ENCODE results near the gene PARP1. TPM values are rescaled to one million over a fixed set of nuclear protein-coding genes. Genes with fewer than 3 reads are reported as not detected.

The PARP1 gene
- total RNA-seq, 1 donor: 89.4 TPM

- DNase-seq (ENCODE audit: low read depth): peak; percentile 13
- H3K4me3 ChIP-seq (ENCODE audit: low read depth, low read length): no peak overlapping the region
- no peak for TF ChIP-seq CTCF (IDR thresholded peaks at IDR 0.05; ENCODE audit: insufficient read depth, low read depth, low read length)
Measured at GRCh38 chr1:226395753-226396152, 12.1 kb downstream of the PARP1 start.

GRCh38 chr1:226394462-226394861 is 13.4 kb downstream of the PARP1 start:
- TF ChIP-seq CTCF (IDR thresholded peaks at IDR 0.05; ENCODE audit: insufficient read depth, low read depth, low read length): no peak
- H3K4me3 ChIP-seq (ENCODE audit: low read depth, low read length): no peak overlapping the region
- no peak for DNase-seq (ENCODE audit: low read depth)

- no peak for DNase-seq (ENCODE audit: low read depth)
- H3K4me3 ChIP-seq (ENCODE audit: low read depth, low read length): no peak overlapping the region
- no peak for TF ChIP-seq CTCF (IDR thresholded peaks at IDR 0.05; ENCODE audit: insufficient read depth, low read depth, low read length)
Measured at GRCh38 chr1:226390681-226391080, 17.2 kb downstream of the PARP1 start.

- no peak overlapping the region for H3K4me3 ChIP-seq (ENCODE audit: low read depth, low read length)
- DNase-seq (ENCODE audit: low read depth): no peak
- TF ChIP-seq CTCF (IDR thresholded peaks at IDR 0.05; ENCODE audit: insufficient read depth, low read depth, low read length): no peak
Measured at GRCh38 chr1:226388131-226388530, 19.8 kb downstream of the PARP1 start.

GRCh38 chr1:226384717-226385116 is 23.2 kb downstream of the PARP1 start:
- no peak for TF ChIP-seq CTCF (IDR thresholded peaks at IDR 0.05; ENCODE audit: insufficient read depth, low read depth, low read length)
- no peak for DNase-seq (ENCODE audit: low read depth)
- no peak overlapping the region for H3K4me3 ChIP-seq (ENCODE audit: low read depth, low read length)

GRCh38 chr1:226384040-226384439 is 23.9 kb downstream of the PARP1 start:
- DNase-seq (ENCODE audit: low read depth): no peak
- no peak for TF ChIP-seq CTCF (IDR thresholded peaks at IDR 0.05; ENCODE audit: insufficient read depth, low read depth, low read length)
- no peak overlapping the region for H3K4me3 ChIP-seq (ENCODE audit: low read depth, low read length)

- no peak for DNase-seq (ENCODE audit: low read depth)
- TF ChIP-seq CTCF (IDR thresholded peaks at IDR 0.05; ENCODE audit: insufficient read depth, low read depth, low read length): no peak
- H3K4me3 ChIP-seq (ENCODE audit: low read depth, low read length): no peak overlapping the region
Measured at GRCh38 chr1:226382030-226382429, 25.9 kb downstream of the PARP1 start.
